Urinary bladder (tissue), 4 donors: Measurements from ENCODE around the gene C14orf132. TPM values are rescaled to one million over a fixed set of nuclear protein-coding genes. Genes with fewer than 3 reads are reported as not detected.

ENCODE experiments used
- DNase-seq: peaks from one replicate; pipeline ENCODE4 v3.0.0-alpha.2; 2015; ENCODE audit errors: extremely low spot score
- H3K27ac ChIP-seq: one replicate; pipeline ENCODE4 v1.5.1; 2013; ENCODE audit warnings: low read depth, mild to moderate bottlenecking, moderate library complexity
- H3K36me3 ChIP-seq: one replicate; pipeline ENCODE4 v1.6.1; 2013; ENCODE audit warnings: mild to moderate bottlenecking, moderate library complexity; ENCODE audit not compliant: insufficient read depth
- H3K4me1 ChIP-seq: one replicate; pipeline ENCODE4 v1.6.1; 2013; ENCODE audit warnings: mild to moderate bottlenecking, moderate library complexity; ENCODE audit not compliant: insufficient read depth
- H3K4me3 ChIP-seq: one replicate; pipeline ENCODE4 v1.5.1; 2013; ENCODE audit warnings: low read depth, low read length
- WGBS: extraction: QIAGEN DNeasy Blood & Tissue Kit; methylation state at CpG from one replicate; pipeline ENCODE4 v1.1.7; 2013; 5-methylcytosine and 5-hydroxymethylcytosine counted together
- polyA plus RNA-seq: library from polyadenylated mRNA; stranded (reverse); fragments of 200-250 nt; gene quantifications from one replicate; pipeline ENCODE4 v1.2.3, GENCODE V29; 2013
- total RNA-seq: library from RNA; depleted of rRNA; stranded (reverse); fragments of >200 nt; gene quantifications from one replicate; pipeline ENCODE4 v1.2.3, GENCODE V29; 2014
- donor health status: healthy with polysubstance abuse.
- donor health status: healthy.

The C14orf132 gene
- total and polyA plus RNA-seq, 2 donors: 18.7 to 26.2 TPM

GRCh38 chr14:96088074-96088473, 48.9 kb downstream of the C14orf132 start:
- H3K4me1 ChIP-seq: no peaks in the 10 kb centered on the region
- no peak overlapping the region for H3K27ac ChIP-seq
- WGBS: 96% methylated on average over 7 of the region's 7 CpGs
- no peak for DNase-seq
- H3K4me3 ChIP-seq: no peak overlapping the region
- H3K36me3 ChIP-seq: no peaks in the 10 kb centered on the region

GRCh38 chr14:96088481-96088880, 49.3 kb downstream of the C14orf132 start:
- no peak overlapping the region for H3K27ac ChIP-seq
- no peaks in the 10 kb centered on the region for H3K4me1 ChIP-seq
- no peaks in the 10 kb centered on the region for H3K36me3 ChIP-seq
- H3K4me3 ChIP-seq: no peak overlapping the region
- no peak for DNase-seq
- WGBS: 94% methylated on average over 8 of the region's 8 CpGs

- Histone ChIP-seq H3K4me1 (no peaks in the 10 kb centered on the region), H3K4me3 (no peak overlapping the region), H3K27ac (no peak overlapping the region), H3K36me3 (no peaks in the 10 kb centered on the region)
- no peak for DNase-seq
- 96% methylated on average over 7 of the region's 7 CpGs for WGBS
Observed at GRCh38 chr14:96088911-96089310, 49.7 kb downstream of the C14orf132 start.

GRCh38 chr14:96089401-96089800, 50.2 kb downstream of the C14orf132 start:
- Histone ChIP-seq H3K4me1 (no peaks in the 10 kb centered on the region), H3K27ac (no peak overlapping the region), H3K36me3 (no peaks in the 10 kb centered on the region), H3K4me3 (no peak overlapping the region)
- whole genome bisulfite sequencing: 96% methylated on average over 4 of the region's 4 CpGs
- no peak for DNase-seq

- H3K36me3 ChIP-seq: no peaks in the 10 kb centered on the region
- H3K4me1 ChIP-seq: no peaks in the 10 kb centered on the region
- WGBS: 26% methylated on average over 12 of the region's 12 CpGs
- no peak for DNase-seq
- H3K4me3 ChIP-seq: no peak overlapping the region
- no peak overlapping the region for H3K27ac ChIP-seq
Observed at GRCh38 chr14:96090441-96091148, 51.4 kb downstream of the C14orf132 start.

GRCh38 chr14:96091149-96091693, 52.1 kb downstream of the C14orf132 start:
- no peak for DNase-seq
- no peaks in the 10 kb centered on the region for H3K36me3 ChIP-seq
- no peak overlapping the region for H3K4me3 ChIP-seq
- WGBS: 61% methylated on average over 15 of the region's 15 CpGs
- H3K27ac ChIP-seq: no peak overlapping the region
- no peaks in the 10 kb centered on the region for H3K4me1 ChIP-seq

- no peak for DNase-seq
- Histone ChIP-seq H3K27ac (no peak overlapping the region), H3K4me3 (no peak overlapping the region), H3K4me1 (no peaks in the 10 kb centered on the region), H3K36me3 (no peaks in the 10 kb centered on the region)
- WGBS: 86% methylated on average over 13 of the region's 13 CpGs
Observed at GRCh38 chr14:96091941-96092411, 52.8 kb downstream of the C14orf132 start.

GRCh38 chr14:96092936-96093335, 53.8 kb downstream of the C14orf132 start:
- Histone ChIP-seq H3K27ac (no peak overlapping the region), H3K4me1 (no peaks in the 10 kb centered on the region), H3K36me3 (no peaks in the 10 kb centered on the region), H3K4me3 (no peak overlapping the region)
- WGBS: 78% methylated on average over 3 of the region's 3 CpGs
- no peak for DNase-seq

GRCh38 chr14:96094211-96094610, 55.0 kb downstream of the C14orf132 start:
- no peak for DNase-seq
- Histone ChIP-seq H3K27ac (no peak overlapping the region), H3K36me3 (no peaks in the 10 kb centered on the region), H3K4me1 (no peaks in the 10 kb centered on the region), H3K4me3 (no peak overlapping the region)
- 95% methylated on average over 4 of the region's 4 CpGs for WGBS

- Histone ChIP-seq H3K4me1 (no peaks in the 10 kb centered on the region), H3K27ac (no peak overlapping the region), H3K36me3 (no peaks in the 10 kb centered on the region), H3K4me3 (no peak overlapping the region)
- 98% methylated on average over 5 of the region's 5 CpGs for WGBS
- no peak for DNase-seq
Observed at GRCh38 chr14:96094656-96095055, 55.5 kb downstream of the C14orf132 start.

GRCh38 chr14:96095058-96095457, 55.9 kb downstream of the C14orf132 start:
- no peaks in the 10 kb centered on the region for H3K36me3 ChIP-seq
- no peaks in the 10 kb centered on the region for H3K4me1 ChIP-seq
- 79% methylated on average over 3 of the region's 3 CpGs for WGBS
- H3K27ac ChIP-seq: no peak overlapping the region
- DNase-seq: no peak
- no peak overlapping the region for H3K4me3 ChIP-seq

GRCh38 chr14:96095581-96096476, 56.7 kb downstream of the C14orf132 start:
- no peak overlapping the region for H3K4me3 ChIP-seq
- no peaks in the 10 kb centered on the region for H3K36me3 ChIP-seq
- H3K27ac ChIP-seq: no peak overlapping the region
- no peak for DNase-seq
- no peaks in the 10 kb centered on the region for H3K4me1 ChIP-seq
- WGBS: 39% methylated on average over 16 of the region's 16 CpGs

GRCh38 chr14:96096639-96097610, 57.8 kb downstream of the C14orf132 start:
- 77% methylated on average over 12 of the region's 12 CpGs for WGBS

More at GRCh38 chr14:96096639-96097610, 57.8 kb downstream of the C14orf132 start:
- DNase-seq: no peak
- no peaks in the 10 kb centered on the region for H3K4me1 ChIP-seq
- H3K27ac ChIP-seq: no peak overlapping the region
- no peaks in the 10 kb centered on the region for H3K36me3 ChIP-seq
- no peak overlapping the region for H3K4me3 ChIP-seq
